Ureter (tissue), 1 donor: ENCODE data around the gene BCL2L1. TPM values are rescaled to one million over a fixed set of nuclear protein-coding genes. Genes with fewer than 3 reads are reported as not detected.
A peak's percentile ranks its signal among the peaks of the same experiment; 100 is the strongest.

Experiments
- DNase-seq: peaks from one replicate; pipeline ENCODE4 v3.0.0-alpha.2; 2020; ENCODE audit warnings: low spot score
- total RNA-seq: library from RNA; stranded (reverse); gene quantifications from one replicate; pipeline ENCODE4 v1.2.4, GENCODE V29; 2023
- donor health status: DM: yes; HTN: yes; CAD: no.

Gene BCL2L1
- total RNA-seq, 1 donor from 2014 or later, result 91.4 TPM

DNA sequence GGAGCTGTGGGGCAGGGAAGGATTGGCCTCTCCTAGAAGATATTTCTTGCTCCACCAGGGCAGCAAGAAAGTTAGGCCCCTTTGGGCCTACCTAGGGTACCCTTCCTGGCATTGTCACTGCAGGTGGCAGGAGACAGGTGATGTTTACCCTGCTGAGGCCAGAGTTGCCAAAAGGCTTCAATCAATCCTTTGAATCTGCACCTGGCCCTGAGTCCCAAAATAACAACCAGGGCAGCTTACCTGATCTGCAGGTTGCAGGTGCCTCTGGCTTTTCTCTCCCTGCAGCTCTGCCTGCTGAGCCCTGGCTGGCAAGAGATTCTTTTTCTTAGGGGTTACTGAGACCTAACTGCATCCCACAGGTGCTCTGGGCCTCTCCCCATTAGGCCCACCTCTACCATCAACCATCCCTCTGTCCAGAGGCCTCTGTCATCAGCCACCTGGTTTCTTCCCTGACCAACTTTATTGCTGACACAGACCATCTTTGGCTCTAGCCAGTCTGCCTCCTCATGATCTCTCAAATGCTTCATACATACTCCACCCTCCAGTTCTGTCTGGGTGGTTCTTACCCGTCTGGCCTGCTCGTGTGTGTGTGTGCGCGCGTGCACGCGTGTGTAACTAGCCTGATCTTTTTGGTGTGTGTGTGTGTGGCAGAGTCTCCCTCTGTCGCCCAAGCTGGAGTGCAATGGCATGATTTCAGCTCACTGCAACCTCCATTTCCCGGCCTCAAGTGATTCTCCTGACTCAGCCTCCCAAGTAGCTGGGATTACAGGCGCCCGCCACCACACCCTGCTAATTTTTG, 13.7 kb downstream of the BCL2L1 start:
- DNase-seq, result no peak

DNA sequence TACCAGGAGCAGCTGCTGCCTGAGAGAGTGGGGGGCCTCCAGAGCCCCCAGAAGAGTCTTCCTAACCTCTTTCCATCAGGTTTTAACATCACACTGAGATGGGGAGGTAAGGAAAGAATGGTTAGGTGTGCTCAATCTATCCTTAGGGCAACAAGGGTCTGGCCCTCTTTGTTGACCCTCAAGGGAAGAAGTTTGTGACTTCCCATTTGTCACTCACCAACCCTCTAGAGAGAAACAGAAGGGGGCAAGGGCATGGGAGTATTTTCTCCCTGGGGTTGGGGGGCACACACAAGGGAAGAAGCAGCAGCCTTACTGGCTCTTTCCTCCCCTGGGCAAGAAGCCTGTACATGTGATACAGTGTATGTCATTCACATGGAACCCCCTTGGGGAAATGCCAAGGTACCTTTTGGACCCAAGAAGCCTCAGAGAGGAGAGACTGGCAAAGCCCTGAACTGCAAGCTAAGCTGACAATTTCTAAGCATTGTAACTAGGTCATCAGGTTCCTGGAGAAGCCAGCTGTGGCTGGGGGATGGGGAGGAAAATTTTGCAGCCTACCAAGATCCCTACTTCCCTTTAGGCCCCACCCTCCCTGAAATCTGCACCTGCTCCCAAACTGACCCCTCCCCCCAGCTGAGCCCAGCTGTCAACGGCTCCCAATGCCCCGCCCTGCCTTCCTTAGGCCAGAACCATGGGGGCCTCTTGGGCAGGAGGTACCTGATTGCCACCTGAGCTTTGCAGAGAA, 14.5 kb downstream of the BCL2L1 start:
- DNase-seq, result peak; percentile 61

DNA sequence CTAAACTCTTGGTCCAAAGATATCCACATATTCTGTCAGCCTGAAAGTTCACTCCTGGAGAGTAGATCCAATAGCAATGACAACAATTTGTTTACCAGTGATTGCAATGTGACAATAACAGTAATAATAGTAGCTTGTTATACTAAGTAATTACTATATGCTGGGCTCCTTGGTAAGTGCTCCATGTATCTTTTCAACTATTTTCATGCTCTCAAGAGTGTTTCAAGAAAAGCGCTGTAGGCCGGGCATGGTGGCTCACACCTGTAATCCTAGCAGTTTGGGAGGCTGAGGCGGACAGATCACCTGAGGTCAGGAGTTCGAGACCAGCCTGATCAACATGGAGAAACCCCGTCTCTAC, 15.4 kb downstream of the BCL2L1 start:
- no peak for DNase-seq

- DNase-seq, result no peak
These were observed 15.9 kb downstream of the BCL2L1 start for GRCh38 chr20:31706607-31707257.

GRCh38 chr20:31705598-31706597, 16.8 kb downstream of the BCL2L1 start:
- no peak for DNase-seq

GRCh38 chr20:31705191-31705590, 17.5 kb downstream of the BCL2L1 start:
- DNase-seq, result no peak

DNA sequence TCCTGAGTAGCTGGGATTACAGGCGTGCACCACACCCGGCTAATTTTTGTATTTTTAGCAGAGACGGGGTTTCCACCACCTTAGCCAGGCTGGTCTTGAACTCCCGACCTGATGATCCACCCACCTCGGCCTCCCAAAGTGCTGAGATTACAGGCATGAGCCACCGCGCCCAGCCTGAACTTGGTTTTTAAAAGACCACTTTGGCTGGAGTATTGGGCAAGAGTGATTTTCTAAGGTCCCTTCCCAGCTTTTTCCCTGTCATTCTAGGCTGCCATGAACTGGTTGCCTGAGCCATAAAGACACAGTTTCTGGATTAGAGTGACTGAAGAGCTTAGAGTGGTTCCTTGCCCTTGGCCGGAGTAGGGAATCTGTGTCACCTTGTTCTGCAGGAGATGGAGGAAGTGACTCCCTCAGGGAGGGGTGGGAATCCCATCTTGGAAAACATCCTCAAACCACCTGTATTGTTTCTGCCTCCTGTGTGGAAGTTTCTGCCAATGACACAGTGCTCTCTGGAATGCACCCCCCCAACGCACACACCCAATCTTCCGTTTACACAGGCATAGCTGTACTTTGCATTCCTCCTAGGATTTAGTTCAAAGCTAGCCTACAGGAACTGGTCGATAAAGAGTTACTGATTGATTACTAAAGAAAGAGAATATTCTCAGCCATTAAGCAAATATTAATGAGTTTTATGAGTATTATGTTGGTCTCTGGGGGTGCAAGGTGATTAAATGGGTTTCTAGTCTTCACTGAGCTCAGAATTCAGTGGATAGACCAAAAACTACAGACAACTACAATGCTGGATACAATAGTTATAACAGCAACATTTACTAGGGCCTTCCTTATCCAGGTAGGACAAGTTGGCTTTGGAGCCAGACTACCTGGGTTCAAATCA, 18.2 kb downstream of the BCL2L1 start:
- peak; percentile 56 for DNase-seq

DNA sequence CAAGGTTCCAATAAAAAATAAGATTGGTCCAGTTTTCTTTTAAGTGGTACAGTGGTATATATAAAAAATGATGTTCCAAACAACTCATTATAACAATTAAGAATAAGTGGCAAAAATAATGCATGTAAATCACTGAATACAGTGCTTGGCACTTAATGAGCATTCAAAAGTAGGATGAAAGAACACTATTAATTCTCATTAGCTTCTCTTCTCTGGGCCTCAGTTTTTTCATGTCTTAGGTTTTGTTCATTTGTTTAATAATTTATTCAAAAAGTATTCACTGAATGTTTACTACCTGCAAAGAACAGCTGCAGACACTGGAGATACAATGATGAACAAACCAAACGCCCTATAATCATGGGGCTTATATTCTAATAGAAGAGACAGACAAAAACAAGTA, 21.1 kb downstream of the BCL2L1 start:
- DNase-seq, result no peak

GRCh38 chr20:31700747-31701146, 21.9 kb downstream of the BCL2L1 start:
- DNase-seq, result no peak

DNA sequence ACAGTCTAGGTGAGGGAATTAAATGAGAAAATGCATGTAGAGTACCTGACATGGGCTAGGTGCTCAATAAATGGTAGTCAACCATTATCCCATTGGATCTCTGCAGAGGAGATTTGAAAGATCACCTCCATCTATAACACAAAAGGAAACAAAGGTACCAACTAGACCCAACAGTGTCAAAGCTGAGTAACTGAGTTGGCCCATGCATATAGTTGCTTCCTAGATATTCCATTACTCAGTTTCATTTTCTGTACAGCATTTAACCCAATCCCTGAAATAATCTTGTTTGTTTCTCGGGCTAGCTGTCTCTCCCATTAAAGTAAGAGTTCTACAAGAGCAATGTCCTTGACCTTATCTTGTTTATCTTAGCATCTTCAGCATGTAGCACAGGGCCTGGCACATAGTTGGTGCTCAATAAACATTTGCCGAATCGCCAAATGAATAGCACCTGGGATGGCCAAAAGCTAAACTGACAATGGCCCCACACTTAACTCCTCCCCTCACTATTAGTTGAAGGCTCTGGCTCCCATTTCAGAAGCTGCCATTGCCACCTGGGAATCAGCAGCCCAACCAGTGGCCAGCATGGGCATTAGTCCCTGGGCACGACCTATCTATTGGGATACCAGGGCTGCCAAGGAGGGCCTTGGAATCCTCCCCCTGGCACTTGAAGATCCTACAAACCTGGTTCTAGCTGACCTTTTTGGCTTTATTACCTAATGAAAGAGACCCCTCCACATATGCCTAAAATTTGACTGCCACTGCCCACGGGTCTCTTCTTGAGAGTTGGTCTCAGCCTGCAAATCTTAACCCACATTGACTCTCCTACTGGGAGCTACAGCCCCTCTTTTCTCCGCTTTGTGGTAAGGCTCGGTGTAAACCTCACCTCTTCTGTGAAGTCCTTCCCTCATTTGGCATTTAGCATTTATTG, 22.6 kb downstream of the BCL2L1 start:
- no peak for DNase-seq

DNA sequence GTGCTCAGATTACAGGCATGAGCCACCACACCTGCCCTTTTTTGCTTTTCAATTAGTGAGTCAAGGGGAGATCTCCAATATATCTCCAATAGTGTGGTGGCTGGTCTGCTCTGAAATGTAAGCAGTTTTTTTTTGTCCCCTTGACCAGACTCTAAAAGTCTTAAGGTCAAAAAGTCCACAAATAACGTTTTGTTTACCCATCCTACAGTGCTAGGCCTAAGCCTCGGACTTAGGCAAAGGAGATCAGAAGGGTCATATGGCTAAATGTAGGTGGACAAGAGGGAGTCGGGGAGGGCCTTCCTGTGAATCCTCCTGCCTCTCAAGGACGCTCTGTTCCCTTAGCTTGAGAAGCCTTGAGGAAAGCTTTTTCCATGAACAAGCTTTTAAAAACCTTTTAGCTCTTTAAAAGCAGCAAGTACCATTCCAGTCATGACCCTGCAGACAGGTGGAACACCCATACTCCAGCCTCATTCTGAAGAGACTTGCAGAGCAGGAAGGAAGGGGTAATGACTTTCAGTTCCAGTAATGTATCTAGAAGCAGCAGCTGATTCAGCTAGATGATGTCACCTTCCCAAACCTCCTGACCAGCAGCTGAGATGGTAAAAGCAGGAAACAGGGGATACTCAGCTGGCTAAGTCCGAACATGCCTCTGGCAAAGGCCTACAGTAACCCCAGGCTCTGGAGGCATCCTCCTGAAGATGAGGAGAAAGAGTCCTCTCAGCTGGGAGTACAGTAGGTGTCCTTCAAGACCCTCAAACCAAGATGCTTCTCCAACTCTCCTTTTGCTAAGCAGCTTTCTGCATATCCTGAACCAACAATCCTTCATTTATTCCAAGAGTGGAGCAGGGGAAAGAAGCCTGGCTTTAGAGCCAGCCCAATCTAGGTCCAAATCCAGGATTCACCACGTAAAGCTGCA, 23.6 kb downstream of the BCL2L1 start:
- DNase-seq, result peak; percentile 83

GRCh38 chr20:31698243-31698802, 24.3 kb downstream of the BCL2L1 start:
- DNase-seq, result no peak

DNA sequence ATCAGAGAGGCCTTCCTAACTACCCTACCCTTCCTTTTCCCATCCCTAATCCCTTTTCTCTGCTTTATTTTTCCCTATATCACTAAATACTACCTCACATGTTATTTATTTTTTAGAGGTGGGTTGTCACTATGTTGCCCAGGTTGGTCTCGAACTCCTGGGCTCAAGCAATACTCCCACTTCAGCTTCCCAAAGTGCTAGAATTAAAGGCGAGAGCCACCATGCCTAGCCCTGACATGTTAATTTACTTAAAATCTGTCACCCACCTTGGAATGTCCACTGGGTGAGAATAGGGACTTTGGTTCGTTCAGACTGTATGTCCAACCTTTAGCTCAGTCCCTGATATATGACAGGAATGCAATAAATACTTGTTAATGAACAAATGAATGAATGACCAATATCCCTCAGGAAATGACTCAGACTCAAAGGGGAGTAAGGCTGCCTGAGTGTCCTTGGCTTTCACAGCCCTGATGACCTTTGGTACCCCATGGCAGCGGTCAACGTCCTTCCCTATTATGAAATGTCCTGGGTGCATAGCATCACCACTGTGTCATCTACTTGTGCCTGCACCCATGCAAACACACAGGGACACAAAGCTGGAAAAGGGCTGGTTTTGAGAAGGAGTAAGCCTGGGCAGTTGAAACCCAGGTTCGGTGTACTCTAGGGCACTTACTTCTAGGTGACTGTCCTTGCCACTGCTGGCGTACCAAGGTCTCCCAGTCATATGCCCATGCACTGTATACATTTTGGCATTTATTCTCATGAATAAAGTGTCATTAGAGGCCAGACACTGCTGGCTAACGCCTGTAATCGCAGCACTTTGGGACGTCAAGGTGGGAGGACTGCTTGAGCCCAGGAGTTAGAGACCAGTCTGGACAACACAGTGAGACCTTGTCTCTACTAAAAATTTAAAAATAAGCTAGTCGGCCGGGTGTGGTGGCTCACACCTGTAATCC, 26.5 kb downstream of the BCL2L1 start:
- no peak for DNase-seq

DNA sequence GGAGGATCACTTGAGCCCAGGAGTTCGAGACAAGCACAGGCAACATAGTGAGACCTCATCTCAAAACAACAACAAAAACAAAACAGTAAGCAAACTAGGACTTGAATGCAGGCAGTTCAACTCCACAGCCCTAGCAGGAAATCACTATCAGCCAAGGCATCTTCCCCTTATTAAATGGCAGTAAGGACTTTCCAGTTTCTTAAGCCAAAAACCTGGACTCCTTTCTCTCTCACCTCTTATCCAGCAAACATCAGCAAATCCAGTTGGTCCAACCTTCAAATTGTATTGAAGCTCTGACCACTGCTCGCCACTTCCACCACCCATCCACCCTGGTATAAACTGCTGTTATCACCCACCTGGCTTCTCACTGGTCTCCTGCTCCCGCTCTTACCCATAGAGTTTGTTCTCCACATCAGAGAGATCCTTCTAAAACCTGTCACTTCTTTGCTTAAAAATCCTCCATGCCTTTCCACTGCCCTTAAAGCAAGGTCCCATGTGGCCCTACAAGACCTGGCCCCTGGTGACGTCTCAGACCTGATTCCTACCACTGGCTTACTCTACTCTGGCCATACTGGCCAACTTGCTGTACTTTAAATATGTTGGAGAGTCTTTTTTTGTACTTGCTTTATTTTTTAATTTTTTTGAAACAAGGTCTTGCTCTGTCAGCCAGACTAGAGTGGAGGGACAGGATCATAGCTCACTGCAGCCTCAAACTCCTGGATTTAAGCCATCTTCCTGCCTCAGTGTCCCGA, 27.6 kb downstream of the BCL2L1 start:
- no peak for DNase-seq

- no peak for DNase-seq
These were observed 28.5 kb downstream of the BCL2L1 start for GRCh38 chr20:31693987-31694661.
